Activated T-helper 9 cell treated with anti-CD3 and anti-CD28 coated beads, Interleukin-2, amount 50 U/mL, for 16 hours (primary cell): Measurements from ENCODE around the gene DNMT1.
"Not testable (repeated sequence)": the region's sequence is repeated elsewhere in the genome, so short reads cannot be mapped to it uniquely, and the experiment has no call there.

Source experiments
- DNase-seq: peaks from one replicate; pipeline ENCODE4 v3.0.0-alpha.2; 2020; ENCODE audit warnings: low read depth

DNMT1 gene

DNA sequence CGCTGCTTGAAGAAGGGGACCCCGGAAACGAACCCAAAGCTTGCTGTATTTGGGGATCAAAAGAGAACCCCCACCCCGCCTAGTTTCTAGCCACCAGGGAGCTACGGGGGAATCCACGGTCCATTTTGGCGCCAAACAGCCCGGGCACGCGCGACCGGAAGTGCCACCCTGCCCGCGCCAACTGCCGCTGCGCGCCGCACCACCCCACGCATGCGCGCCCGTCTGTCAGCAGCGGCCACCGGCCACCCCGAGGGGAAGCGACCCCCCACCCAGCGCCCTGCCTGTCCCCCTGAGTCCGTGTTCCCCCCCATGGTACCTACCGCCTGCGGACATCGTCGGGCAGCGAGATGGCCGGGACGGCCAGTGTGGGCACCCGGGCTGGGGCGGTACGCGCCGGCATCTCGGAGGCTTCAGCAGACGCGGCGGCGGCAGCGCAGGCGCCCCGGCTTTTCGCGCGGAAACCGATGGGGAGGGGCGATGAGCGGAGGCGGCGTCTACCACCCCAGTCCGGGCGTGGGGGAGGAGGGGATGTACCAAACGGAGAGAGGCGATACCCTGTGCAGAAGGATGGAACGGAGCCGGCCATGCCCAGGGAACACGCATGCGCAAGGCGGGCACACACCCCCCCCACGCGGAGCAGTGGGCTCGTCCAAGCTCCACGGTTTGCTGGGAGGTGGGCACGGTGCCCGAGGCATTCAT lies at the start of gene DNMT1:
TSS of gene DNMT1 (minus strand) at position 454 of the 699 bp plus-strand sequence. CDS start at position 400, 54 bp downstream.
- DNase-seq, result peak; percentile 92

DNA sequence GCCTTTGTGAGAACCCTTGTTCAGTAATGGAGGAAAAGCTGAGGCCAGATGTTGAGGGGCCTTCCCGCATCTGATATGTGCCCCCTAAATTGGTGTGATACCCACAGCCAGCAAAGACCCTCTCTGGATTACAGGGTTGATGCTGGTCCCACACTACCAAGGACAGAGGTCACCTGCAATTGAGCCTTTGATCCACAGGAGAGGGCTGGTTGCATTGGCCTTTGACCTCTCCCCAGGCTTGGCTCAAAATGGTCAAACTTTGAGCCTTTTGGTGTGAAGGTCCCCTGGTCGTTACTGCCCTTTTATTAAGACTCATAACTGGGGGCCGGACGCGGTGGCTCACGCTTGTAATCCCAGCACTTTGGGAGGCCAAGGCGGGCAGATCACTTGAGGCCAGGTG lies 48.9 kb upstream of the DNMT1 start:
- DNase-seq, result no peak

DNA sequence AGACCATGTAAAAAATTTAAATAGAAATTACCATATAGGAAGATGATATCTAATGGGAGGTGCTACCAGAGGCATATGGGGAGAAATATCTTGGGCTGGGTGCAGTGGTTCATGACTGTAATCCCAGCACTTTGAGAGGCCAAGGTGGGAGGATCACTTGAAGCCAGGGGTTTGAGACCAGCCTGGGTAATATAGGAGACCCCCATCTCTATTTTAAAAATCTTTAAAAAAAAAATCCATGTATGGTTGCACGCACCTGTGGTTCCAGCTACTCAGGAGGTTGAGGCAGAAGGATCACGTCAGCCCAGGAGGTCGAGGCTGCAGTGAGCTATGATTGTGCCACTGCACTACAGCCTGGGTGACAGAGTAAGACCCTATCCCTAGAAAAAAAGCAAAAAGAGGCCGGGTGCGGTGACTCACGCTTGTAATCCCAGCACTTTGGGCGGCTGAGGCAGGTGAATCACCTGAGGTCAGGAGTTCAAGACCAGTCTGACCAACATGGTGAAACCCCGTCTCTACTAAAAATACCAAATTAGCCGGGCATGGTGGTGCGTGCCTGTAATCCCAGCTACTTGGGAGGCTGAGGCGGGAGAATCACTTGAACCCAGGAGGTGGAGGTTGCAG lies 47.2 kb upstream of the DNMT1 start:
- DNase-seq, result not testable (repeated sequence)

DNA sequence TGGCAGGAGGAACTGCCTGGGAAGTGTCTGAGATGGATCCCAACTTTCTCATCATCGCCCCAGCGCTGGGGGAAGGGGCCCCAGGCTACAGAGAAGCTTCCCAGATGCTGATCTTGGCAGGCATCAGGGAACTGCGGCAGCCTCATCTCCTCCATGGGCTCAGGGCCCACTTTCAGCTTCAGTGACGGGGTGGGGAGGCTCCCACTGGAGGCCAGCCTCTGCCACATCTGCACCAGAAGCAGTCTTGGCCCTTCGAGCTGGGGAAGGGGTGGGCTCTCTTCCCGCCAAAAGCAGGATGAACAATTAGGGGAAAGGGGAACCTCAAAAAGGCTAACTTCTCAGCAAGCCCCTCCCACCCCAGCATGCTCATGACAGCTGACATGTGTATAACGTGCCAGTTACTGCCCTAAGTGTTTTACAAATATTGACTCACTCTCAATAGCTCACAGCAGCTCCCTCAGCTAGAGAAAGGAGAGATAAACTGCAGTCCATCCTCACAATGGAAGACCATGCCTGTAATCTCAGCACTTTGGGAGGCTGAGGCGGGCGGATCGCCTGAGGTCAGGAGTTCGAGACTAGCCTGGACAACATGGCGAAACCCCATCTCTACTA lies 43.5 kb upstream of the DNMT1 start:
- DNase-seq, result no peak

DNA sequence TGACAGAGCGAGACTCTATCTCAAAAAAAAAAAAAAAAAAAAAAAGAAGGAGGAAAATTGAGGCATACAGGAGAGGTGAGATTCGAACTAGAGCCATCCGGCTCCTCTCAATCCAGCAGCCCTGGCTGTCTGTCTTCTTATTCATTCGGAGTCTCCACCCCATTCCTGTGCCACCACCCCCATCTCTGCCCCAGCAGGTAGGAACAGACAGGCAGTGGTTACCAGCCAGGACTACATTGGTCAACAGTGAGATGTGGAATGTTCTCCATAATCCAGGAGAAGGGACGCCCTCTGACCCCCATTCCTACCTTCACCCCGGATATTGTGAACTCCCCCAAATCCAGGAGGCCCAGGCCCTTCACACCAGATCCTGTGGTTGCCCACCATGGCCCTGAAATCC lies 42.9 kb upstream of the DNMT1 start:
- DNase-seq, result no peak

DNA sequence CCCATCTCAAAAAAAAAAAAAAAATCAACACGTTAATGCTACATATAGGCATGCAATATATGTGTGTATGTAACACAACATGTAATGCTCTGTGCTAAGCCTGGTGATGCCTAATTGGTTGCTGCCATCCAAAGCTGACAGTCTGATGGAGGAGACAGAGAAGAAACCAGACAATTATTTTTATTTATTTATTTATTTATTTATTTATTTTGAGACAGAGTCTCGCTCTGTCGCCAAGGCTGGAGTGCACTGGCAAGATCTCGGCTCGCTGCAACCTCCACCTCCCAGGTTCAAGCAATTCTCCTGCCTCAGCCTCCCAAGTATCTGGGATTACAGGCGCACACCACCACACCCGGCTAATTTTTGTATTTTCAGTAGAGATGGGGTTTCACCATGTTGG lies 40.7 kb upstream of the DNMT1 start:
- not testable (repeated sequence) for DNase-seq

DNA sequence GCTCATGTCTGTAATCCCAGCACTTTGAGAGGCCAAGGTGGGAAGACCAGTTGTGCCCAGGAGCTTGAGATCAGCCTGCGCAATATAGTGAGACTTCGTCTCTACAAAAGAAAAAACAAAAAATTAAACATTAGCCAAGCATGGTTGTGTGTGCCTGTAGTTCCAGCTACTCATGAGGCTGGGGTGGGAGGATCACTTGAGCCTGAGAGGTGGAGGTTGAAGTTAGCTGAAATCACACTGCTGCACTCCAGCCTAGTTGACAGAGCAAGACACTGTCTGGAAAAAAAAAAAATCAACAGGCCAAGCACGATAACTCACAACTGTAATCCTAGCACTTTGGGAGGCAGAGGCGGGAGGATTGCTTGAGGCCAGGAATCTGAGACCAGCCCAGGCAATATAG lies 40.2 kb upstream of the DNMT1 start:
- no peak for DNase-seq

DNA sequence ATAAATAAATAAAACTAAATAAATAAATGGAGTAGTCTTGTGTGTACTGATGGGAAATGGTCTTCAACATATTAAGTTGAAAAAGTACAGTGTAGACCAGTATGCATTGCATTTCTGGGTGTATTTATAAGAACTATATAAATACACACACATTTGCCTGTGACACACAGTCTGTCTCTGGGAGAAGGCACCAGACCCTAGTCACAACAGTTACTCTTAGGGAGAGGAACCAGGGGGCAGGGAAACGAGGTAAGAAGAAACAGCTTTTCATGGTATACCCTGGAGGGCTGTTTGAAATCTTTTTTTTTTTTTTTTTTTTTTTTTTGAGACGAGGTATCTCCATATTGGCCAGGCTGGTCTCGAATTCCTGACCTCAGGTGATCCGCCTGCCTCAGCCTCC lies 39.2 kb upstream of the DNMT1 start:
- DNase-seq, result no peak

DNA sequence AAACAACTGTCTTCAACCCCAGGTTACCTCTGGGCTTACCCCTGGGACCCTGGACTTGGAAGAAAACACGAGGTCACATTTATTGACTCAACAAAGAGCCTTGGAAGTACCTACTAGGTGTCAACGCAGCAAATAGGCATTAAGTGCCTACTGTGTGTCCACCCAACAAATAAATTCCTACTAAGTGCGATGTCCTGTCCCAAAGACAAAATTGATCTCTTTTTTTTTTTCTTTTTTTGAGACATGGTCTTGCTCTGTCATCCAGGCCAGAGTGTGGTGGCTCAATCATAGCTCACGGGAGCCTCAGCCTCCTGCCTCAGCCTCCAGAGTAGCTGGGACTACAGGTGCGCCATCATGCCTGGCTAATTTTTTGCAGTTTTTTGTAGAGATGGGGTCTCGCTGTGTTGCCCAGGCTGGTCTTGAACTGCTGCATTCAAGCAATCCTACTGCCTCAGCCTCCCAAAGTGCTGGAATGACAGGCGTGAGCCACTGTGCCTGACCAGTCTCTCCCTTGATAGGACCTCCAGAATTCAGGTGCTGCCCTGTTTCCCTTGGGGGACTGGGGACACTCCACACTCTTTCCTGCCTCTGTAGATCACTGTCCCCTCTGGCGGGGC lies 37.0 kb upstream of the DNMT1 start:
- DNase-seq, result no peak

DNA sequence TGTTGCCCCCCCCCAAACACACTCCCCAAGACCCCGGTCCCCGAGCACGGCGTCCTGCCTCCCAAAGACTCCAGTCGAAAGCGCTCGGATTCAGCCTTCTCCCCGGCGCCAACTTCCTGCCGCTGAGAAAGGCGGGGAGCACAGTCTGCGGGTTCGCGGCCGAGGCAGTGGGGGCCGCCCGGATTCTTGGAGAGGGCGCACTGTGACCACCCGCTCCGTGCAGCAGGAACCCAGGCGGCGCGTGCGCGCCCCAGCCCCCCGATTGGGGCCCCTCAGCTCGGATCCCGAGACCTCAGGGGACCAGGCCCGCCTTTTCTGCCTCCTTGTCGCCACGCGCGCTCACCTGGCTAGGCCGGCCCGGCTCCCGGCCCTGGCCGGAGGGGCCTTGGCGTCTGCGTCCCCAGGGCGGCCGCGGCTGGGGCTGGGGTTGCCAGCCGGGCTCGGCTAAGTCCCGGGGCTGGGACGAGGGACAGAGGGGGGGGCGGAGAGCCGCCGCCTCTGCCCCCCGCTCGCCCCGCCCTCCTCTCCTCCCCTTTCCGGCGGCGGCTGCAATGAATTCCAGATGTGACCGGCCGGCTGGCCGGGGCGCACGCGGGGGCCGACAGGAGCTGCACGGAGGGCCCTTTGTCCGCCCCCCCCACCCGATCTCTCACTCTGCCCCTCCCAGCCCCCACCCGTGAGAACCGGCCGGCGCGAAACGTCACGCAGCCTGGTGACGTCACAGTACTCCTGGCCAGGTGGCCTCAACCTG lies 36.3 kb upstream of the DNMT1 start, which contains the start of gene S1PR2:
TSS of gene S1PR2 (minus strand) at position 471 of the 751 bp plus-strand sequence. CDS start 6,426 bp downstream, outside the sequence.
- DNase-seq, result peak; percentile 61

DNA sequence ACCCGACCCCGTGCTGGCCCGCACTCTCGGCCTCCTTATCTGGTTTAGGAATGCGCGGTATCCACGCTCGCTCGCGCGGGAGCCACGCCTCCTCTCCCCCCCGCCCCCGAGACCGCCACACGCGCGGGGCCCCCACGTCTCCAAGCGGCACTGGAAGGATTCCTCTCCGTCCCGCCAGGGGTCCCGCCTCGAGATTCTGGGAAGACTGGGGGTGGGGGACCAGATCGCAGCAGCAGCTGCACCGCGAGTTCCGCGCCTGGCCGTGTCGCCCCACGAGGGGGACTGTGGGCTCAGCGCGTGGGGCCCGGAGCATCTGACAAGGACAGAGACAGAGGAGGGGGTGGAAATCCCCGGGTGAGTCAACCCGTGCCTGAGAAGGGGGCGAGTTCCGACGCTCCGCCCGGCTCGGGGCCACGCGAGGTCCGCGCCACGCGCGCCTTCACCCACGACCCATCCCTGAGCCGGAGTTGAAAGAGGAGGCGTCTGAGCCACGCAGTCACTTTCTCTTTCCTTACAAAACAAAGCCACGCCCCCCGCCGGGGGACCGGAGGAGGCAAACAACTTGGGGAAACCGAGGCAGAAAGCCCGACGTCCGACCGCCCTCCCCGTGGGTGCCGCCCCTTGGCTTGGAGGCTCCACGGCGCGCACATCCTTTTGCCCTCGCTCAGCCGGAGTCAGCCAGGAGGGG lies 35.6 kb upstream of the DNMT1 start:
- peak; percentile 70 for DNase-seq

DNA sequence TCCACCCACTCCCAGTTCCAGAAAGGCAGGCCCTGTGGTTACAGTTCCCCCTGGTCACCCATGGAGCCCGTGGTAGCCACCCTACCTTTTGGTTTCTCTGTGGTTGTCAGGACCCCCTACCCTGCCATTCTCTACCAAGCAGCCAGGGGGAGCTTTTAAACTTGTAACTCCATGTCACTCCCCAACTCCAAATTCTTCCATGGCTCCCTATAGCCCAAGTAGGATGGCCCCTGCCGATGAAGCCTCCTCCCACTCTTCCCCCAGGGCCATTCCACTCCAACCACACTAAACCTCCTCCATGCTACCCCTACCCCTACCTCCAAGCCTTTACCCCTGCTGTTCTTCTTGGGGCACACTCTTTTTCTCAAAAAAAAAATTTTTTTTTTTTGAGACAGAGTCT lies 34.2 kb upstream of the DNMT1 start:
- DNase-seq, result no peak

DNA sequence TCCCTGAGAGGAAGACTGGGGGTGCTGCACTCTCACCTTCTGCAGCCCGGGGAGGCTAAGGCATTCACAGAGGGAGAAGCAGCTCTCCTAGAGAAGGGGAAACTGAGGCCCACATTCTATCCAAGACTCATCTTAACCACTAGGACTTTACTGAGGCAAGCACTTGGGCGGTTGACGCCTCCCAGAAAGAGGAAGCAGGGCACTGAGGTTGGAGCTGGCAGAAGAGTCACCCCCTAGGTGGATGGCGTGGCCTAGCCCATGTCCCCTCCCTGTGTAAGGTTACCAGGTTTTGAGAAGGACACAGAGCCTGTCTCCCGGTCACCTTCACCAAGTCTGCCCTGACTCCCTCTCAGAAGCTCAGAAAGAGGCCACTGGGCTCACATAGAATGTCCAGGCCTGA lies 33.6 kb upstream of the DNMT1 start:
- no peak for DNase-seq

DNA sequence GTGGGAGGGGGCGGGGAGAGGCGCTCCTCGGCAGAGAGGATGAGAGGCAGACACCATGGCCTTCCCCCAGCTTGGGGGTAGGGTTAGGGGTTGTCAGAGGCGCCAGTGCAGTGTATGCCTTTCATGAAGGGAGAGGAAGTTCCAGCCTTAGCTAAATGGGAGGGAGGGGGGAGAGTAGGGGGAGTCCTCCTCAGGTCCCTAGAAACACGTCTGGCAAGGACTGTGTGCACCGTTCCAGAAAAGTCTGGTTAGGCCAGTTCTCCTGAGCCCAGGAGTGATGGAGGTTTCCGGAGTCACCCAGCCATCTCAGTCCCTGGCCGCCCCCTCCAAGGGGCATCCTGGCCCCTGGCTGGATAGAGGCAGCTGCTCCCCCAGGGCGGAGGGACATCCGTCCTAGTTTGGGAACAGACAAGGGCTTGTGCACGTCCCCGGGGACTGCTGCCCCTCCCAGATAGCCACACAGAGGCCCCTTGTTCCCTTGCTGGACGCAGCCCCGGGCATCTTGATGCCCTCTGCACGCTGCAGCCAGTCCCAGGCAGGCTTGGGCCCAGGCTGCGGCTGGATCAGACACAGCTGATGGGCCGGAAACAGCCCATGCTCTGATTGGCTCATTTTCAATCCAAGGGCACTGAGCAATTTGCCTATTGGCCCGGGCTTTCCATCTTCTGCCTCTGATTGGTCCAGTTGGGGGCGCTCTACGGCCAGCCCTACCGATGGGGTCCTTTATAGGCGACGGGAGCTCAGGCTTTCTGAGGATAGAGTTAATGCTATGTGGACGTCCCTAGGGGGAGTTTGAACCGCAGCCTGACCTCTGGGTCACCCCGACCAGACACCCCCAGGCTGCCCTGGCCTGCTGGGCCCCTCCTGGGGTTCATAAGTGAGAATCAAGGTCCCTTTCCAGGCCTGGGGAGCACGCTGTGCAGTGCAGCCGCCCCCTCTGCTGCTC lies 32.5 kb upstream of the DNMT1 start:
- no peak for DNase-seq

DNA sequence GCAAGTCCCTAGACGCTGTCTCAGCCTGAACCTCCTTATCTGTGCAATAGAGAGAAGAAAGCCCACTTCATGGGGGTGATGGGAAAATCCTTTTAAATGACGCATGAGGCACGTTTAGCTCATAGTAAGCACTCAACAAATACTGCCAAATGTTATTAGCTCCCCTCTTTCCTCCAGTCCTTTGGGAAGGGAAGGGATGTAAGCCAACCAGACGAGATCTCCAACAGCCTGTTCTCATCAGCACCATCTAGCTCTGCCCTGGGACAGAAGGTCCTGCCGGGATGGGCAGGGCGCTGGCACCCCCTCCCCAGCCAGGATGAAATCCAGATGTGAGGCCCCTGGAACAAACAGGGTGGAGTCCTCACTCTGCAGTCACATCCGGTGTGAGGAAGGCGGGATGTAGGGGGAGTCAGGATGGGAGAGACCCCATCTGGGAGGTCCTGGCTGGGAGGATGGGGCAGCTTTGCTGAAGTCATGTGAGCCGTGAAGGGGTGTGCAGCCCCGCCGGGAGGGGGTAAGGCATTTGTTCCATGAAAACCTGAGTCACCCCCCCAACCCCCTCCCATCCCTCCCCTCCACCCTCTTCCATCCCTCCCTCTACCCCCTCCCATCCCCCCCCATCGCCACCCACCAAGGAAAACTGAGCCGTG lies 31.7 kb upstream of the DNMT1 start:
- DNase-seq, result no peak

DNA sequence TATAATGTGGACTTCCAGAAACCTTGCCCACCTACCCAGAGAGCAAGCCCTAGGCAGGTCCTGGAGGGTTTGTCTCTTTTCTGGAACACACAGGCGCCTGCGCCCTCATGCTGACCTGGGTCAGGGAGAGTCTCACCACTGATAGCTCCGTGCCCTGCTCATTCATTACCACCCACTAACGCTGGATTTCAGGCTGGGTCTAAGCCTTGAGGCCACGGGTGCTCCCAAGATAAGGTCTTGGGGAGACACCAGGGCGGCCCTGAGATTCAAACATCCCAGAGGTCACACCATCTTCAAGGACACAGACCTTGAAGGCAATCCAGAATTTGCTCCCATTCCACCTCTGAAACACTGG lies 31.2 kb upstream of the DNMT1 start:
- no peak for DNase-seq

DNA sequence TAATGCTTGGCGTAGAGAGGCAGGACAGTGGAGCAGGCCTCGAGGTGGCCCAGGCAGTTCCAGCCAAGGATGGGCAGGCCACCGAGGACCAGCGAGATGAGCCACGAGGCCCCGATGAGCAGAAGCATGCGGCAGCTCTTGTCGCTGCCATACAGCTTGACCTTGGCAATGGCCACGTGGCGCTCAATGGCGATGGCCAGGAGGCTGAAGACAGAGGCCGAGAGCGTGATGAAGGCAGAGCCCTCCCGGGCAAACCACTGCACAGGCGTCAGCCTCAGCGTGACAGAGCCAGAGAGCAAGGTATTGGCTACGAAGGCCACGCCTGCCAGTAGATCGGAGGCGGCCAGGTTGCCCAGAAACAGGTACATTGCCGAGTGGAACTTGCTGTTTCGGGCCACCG lies 29.6 kb upstream of the DNMT1 start:
- no peak for DNase-seq

DNA sequence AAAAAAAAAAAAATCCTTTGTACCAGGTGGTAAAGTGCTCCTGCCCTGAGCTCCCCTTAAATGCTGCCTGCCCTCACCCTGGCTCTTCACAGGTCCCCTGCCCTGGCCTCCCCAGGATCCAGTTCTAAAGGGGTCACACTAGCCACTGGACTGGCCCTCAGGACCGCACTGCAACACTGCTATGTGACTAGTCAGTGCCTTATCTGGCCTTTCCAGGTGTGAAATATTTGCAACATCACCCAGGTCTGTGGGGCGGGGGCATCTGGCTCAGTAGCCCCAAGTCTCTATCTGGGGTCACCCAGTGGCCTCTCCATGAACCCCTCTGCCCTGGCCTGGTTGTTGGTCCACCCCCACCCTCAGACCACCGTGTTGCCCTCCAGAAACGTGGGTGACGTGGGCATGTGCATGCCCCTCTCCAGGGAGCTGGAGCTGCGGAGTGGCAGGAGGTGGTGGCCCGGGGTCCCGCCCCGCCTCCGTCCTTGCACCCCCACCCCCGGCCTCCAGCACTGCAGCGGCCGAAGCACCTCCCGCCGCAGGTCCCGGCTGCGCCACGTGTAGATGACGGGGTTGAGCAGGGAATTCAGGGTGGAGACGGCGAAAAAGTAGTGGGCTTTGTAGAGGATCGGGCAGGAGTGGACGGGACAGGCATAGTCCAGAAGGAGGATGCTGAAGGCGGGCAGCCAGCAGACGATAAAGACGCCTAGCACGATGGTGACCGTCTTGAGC lies 28.9 kb upstream of the DNMT1 start:
- no peak for DNase-seq

DNA sequence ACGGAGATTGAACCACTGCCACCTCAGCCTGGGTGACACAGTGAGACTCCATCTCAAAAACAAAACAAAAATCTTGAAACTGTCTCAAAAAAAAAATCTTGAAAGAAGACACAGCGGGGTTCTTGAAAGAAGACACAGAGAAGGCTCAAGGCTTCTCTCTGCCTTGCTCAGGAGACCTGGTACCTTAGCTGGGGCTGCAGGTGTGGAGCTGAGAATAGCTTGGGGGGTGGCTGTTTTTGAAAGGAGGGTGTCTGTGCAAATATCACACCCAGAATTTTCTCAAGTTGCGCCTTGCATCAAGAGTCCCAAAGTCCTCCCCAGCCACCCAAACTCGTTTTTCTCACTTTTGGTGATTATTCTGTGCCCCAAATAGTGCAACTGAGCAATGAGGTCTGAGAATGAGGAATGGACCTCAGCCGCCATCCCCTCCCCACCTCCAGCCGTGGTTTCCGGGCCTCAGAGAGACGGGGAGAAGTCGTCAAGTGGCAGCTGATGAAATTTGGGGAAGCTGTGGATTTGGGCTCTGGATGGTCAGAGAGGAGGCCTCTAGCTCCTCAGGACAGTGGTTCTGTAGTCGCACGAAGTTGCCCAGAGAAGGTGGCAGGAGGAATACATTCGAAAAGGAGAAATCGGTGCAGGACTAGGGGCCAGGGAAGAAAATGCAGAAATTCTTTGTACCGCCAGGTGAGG lies 27.6 kb upstream of the DNMT1 start:
- no peak for DNase-seq
